ENCODE results near the gene GALNT9.

DNA sequence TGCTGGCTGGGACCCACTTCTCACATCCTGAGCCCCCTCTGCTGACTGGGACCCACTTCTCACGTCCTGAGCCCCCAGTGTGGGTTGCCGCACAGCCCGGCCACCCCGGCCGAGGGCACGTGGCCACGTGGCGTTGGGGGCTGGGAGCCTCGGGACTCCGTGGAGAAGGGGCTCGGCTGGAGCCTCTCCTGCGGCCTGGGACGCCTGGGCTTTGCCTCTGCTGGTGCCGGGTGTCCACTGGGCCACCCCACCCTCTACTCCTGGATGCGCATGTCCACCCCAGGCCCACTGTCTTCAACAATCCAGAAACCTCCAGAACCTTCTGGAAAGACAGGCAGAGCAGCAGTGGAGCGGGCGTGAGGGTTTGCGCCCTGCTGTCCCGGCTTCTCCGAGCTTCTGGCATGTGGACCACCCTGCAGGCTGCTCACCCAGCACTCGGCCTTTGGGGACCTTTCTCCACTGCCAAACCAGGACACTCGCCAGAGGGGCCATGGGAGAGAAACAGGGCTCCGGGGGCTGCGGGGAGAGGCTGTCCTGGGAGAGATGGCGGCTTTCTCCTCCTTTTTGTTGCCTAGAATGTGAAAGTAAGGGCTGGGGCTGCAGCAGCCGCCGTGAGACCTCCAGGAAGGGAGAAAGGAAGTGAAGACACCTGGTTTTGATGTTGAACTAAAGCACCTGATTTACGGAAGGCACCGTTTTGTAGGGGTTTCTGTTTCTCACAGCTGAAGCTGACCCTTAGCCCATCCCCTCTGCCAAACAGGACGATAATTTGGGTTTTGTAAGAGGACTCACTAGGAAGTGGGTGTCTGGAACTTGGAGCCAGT, 155.2 kb downstream of the GALNT9 start:
- TF ChIP-seq, protein P1, sequence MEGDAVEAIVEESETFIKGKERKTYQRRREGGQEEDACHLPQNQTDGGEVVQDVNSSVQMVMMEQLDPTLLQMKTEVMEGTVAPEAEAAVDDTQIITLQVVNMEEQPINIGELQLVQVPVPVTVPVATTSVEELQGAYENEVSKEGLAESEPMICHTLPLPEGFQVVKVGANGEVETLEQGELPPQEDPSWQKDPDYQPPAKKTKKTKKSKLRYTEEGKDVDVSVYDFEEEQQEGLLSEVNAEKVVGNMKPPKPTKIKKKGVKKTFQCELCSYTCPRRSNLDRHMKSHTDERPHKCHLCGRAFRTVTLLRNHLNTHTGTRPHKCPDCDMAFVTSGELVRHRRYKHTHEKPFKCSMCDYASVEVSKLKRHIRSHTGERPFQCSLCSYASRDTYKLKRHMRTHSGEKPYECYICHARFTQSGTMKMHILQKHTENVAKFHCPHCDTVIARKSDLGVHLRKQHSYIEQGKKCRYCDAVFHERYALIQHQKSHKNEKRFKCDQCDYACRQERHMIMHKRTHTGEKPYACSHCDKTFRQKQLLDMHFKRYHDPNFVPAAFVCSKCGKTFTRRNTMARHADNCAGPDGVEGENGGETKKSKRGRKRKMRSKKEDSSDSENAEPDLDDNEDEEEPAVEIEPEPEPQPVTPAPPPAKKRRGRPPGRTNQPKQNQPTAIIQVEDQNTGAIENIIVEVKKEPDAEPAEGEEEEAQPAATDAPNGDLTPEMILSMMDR (IDR thresholded peaks at IDR 0.05; ENCODE audit: poor library complexity), result no peak
- no peak for TF ChIP-seq EZH2 (IDR thresholded peaks at IDR 0.05; ENCODE audit: borderline replicate concordance)

Data from hepatocyte (in vitro differentiated cells).